ENCODE measurements around the gene RPTOR.

Gene RPTOR

DNA sequence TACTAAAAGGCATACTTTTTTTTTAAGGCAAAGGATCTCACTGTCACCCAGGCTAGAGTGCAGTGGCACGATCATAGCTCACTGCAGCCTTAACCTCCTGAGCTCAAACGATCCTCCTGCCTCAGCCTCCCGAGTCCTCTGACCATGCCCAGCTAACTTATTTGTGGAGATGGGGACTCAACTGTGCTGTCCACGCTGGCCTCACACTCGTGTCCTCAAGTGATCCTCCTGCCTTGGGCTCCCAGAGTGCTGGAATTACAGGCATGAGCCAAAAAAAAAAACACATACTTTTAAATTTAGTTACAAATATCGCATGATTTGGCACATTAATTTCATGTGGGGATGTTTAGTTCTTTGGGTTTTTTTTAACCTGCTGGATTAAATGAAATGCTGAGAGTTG is 239.3 kb downstream of the RPTOR start:
- TF ChIP-seq, protein P1, sequence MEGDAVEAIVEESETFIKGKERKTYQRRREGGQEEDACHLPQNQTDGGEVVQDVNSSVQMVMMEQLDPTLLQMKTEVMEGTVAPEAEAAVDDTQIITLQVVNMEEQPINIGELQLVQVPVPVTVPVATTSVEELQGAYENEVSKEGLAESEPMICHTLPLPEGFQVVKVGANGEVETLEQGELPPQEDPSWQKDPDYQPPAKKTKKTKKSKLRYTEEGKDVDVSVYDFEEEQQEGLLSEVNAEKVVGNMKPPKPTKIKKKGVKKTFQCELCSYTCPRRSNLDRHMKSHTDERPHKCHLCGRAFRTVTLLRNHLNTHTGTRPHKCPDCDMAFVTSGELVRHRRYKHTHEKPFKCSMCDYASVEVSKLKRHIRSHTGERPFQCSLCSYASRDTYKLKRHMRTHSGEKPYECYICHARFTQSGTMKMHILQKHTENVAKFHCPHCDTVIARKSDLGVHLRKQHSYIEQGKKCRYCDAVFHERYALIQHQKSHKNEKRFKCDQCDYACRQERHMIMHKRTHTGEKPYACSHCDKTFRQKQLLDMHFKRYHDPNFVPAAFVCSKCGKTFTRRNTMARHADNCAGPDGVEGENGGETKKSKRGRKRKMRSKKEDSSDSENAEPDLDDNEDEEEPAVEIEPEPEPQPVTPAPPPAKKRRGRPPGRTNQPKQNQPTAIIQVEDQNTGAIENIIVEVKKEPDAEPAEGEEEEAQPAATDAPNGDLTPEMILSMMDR (conservative IDR thresholded peaks at IDR 0.05; ENCODE audit: low read depth): no peak
- POLR2A ChIA-PET (ENCODE audit: low non-redundant PET): no interaction called here
- CTCF ChIA-PET: interaction anchor here (0.7 kb wide), 1 partner anchor 78 kb away, joined by 3 read pairs; no protein-coding TSS in a partner anchor
- H3K27ac ChIP-seq: no peak overlapping the region
- DNase-seq (ENCODE audit: low spot score): no peak

DNA sequence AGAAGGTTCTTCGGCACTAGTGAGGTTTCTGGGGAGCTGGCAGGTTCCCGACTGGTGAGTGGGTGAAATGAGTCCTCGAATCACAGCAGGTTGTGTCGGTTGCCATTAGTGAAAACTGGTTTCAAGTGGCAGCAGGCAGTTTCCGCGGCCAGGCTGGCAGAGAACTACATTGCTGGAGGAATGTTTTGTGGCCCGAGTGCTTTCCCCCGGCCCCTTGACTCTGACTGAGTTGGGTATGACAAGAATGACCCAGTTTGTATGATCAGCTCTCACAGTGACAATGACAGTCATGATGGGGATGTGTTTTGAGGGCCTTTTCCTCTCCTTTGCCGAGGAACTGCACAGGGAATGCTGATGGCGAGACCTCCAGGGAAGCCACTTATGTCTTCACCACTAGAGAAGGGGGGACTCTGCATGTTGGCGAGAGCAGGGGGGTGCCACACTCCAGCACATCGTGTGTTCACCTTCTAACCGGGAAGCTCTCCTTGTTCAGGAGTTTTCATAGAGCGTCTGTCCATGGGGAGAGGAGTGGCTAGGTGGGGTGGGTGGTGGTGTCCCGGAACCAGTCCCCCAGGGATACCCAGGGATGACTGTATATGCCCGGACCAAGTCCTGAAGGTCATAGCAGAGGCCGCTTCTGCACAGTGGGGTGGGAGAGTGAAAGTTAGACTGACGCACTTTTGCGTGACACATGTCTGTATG is 241.0 kb downstream of the RPTOR start:
- TF ChIP-seq, protein P1 (conservative IDR thresholded peaks at IDR 0.05; ENCODE audit: low read depth): no peak
- CTCF ChIA-PET: interaction anchor here (0.7 kb wide), 1 partner anchor 77 kb away, joined by 3 read pairs; no protein-coding TSS in a partner anchor
- H3K27ac ChIP-seq: peak overlapping the region; percentile 11

DNA sequence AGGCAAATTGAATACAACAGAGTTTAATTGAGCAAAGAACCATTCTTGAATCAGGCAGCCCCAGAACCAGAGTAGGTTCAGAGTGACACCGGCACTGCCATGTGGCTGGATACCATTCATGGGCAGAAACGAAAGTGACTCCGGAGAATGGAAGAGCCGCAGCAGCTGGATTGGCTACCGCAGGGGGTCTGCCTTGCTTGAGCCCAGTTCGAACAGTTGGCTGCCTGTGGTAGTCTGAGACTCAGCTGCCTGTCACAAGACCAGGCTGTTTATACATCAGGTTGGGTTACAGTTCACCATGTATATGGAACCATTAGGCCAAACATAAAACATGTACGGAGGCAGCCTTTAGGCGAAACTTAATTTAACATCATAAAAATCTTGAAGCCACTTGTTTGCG is 241.8 kb downstream of the RPTOR start:
- no peak for DNase-seq (ENCODE audit: low spot score)
- TF ChIP-seq, protein P1 (conservative IDR thresholded peaks at IDR 0.05; ENCODE audit: low read depth): no peak
- H3K27ac ChIP-seq: no peak overlapping the region
- ChIA-PET POLR2A (ENCODE audit: low non-redundant PET) (no interaction called here), CTCF (no interaction called here)

More for the DNA sequence above, 241.0 kb downstream of the RPTOR start:
- no peak for DNase-seq (ENCODE audit: low spot score)
- POLR2A ChIA-PET (ENCODE audit: low non-redundant PET): no interaction called here

DNA sequence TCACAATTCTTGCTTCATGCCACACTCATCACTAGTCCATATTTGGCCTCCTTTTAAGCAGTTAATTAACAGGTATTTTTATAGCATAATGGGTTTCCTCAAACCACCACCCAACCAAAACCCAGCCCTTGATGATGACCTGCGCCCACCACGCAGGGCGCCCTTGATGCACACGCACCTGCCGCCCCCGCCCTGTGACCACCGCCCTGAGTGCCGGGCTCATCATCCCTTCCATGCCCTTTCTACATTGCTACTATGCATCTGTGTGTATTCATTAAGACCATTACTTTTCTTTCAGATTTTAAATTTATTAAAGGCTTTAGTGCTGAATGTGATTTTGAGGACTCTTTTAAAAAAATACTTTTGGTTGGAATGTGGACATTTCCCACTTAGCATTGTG is 242.2 kb downstream of the RPTOR start:
- TF ChIP-seq, protein P1 (conservative IDR thresholded peaks at IDR 0.05; ENCODE audit: low read depth): no peak
- ChIA-PET POLR2A (ENCODE audit: low non-redundant PET) (no interaction called here), CTCF (no interaction called here)
- H3K27ac ChIP-seq: no peak overlapping the region
- no peak for DNase-seq (ENCODE audit: low spot score)

DNA sequence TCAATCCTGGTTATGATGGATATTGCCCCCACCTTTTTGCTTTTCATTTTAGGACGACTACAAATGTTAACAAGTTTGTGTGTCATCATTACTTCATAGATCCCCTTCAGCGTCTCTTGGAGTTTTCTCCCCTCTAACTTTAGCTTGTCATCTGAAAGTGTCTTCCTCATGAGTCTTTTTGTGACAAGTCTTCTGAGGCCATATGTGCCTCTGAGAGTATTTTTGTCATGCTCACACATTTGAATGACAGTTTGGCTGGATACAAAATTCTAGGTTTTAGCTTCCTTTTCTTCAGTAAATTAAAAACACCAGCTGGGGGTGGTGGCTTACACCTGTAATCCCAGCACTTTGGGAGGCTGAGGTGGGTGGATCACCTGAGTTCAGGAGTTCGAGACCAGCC is 243.2 kb downstream of the RPTOR start:
- POLR2A ChIA-PET (ENCODE audit: low non-redundant PET): no interaction called here
- H3K27ac ChIP-seq: no peak overlapping the region
- no peak for DNase-seq (ENCODE audit: low spot score)
- CTCF ChIA-PET: no interaction called here
- TF ChIP-seq, protein P1 (conservative IDR thresholded peaks at IDR 0.05; ENCODE audit: low read depth): no peak

DNA sequence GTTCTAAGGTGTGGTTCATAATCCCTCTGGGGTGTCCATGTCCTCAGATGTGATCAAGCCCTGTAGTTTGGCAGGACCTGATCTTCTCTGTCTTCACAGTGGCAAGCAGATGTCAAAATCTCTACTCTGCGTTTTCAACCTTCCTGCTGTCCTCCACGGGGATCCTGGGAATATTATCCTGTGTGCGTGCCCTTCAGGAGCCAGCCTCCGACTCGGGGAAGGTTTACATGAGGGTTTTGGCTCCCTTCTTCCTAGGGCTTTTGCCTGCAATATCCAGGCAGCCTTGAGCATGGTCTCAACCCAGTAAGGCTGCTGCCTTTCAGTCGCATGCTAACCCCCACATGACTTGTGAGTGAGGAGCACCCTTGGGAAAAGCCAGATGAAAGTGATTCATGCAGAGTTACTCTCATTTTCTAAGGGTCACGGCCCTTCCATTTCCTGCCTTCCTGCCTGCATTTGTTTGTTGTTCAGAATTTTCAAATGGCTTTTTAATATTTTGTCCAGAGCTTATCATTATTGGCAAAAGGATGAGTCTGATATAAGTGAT is 244.8 kb downstream of the RPTOR start:
- peak; percentile 68 for DNase-seq (ENCODE audit: low spot score)
- TF ChIP-seq, protein P1 (conservative IDR thresholded peaks at IDR 0.05; ENCODE audit: low read depth): no peak
- POLR2A ChIA-PET (ENCODE audit: low non-redundant PET): no interaction called here
- CTCF ChIA-PET: no interaction called here
- H3K27ac ChIP-seq: peak overlapping the region; percentile 86

Measured in RWPE1 (cell line).